Measurements from ENCODE around the gene ZNF286A. TPM values are rescaled to one million over a fixed set of nuclear protein-coding genes. Genes with fewer than 3 reads are reported as not detected.
"Not testable (repeated sequence)": the region's sequence is repeated elsewhere in the genome, so short reads cannot be mapped to it uniquely, and the experiment has no call there.

Gene ZNF286A
- total RNA-seq, 1 experiment from 2014 or later = 50.5 TPM

DNA sequence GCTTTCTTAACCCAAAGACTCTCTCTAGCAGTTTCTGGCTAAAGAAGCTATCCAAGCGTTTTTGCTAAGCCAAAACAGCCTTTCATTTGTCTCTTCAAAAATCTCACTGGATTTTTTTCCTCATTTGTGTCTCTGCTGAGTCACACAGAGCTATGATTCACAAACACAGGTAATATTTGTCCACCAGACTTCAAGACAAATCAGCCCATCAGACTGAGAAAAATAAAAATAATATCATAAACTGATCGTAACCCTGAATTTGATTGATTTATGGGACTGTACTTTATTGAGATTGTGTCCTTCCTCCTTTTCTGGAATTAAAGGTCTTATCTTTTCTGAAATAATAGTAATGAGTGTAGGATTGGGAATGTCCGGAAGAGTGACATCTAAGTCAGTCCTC lies 41.3 kb upstream of the ZNF286A start:
- no peaks in the 10 kb centered on the region for H3K79me2 ChIP-seq (ENCODE audit: low read length)
- no peak overlapping the region for H3K4me3 ChIP-seq (ENCODE audit: low read length)
- H3K27ac ChIP-seq (ENCODE audit: low read length) = no peak overlapping the region
- no peaks in the 10 kb centered on the region for H4K20me1 ChIP-seq (ENCODE audit: insufficient read depth, low read depth, low read length)
- H2AFZ ChIP-seq (ENCODE audit: low read length) = no peak overlapping the region
- H3K27me3 ChIP-seq (ENCODE audit: low read length) = no peaks in the 10 kb centered on the region
- H3K36me3 ChIP-seq (ENCODE audit: insufficient read depth, low read length) = no peaks in the 10 kb centered on the region
- no peaks in the 10 kb centered on the region for H3K9me2 ChIP-seq (replicated peaks; ENCODE audit: insufficient read depth, low read length)
- no peak overlapping the region for H3K4me2 ChIP-seq (ENCODE audit: low read depth, low read length, poor library complexity, severe bottlenecking)
- no peaks in the 10 kb centered on the region for H3K9me3 ChIP-seq (ENCODE audit: low read length)
- no peak overlapping the region for H3K9ac ChIP-seq (ENCODE audit: low read length)
- no peak for DNase-seq
- H3K4me1 ChIP-seq (ENCODE audit: low read length) = no peaks in the 10 kb centered on the region

- Histone ChIP-seq H3K9ac (ENCODE audit: low read length) (no peak overlapping the region), H4K20me1 (ENCODE audit: insufficient read depth, low read depth, low read length) (no peaks in the 10 kb centered on the region), H3K4me2 (ENCODE audit: low read depth, low read length, poor library complexity, severe bottlenecking) (no peak overlapping the region), H3K9me3 (ENCODE audit: low read length) (no peaks in the 10 kb centered on the region), H3K4me1 (ENCODE audit: low read length) (no peaks in the 10 kb centered on the region), H3K27me3 (ENCODE audit: low read length) (no peaks in the 10 kb centered on the region), H3K79me2 (ENCODE audit: low read length) (no peaks in the 10 kb centered on the region), H3K27ac (ENCODE audit: low read length) (no peak overlapping the region), H3K4me3 (ENCODE audit: low read length) (no peak overlapping the region), H3K9me2 (replicated peaks; ENCODE audit: insufficient read depth, low read length) (no peaks in the 10 kb centered on the region), H2AFZ (ENCODE audit: low read length) (no peak overlapping the region), H3K36me3 (ENCODE audit: insufficient read depth, low read length) (no peaks in the 10 kb centered on the region)
- DNase-seq = no peak
Observed at GRCh38 chr17:15659236-15659635, 40.3 kb upstream of the ZNF286A start.

GRCh38 chr17:15659663-15660062 lies 39.9 kb upstream of the ZNF286A start:
- Histone ChIP-seq H3K9me3 (ENCODE audit: low read length) (no peaks in the 10 kb centered on the region), H2AFZ (ENCODE audit: low read length) (no peak overlapping the region), H3K4me3 (ENCODE audit: low read length) (no peak overlapping the region), H3K27ac (ENCODE audit: low read length) (no peak overlapping the region), H4K20me1 (ENCODE audit: insufficient read depth, low read depth, low read length) (no peaks in the 10 kb centered on the region), H3K27me3 (ENCODE audit: low read length) (no peaks in the 10 kb centered on the region), H3K4me1 (ENCODE audit: low read length) (no peaks in the 10 kb centered on the region), H3K4me2 (ENCODE audit: low read depth, low read length, poor library complexity, severe bottlenecking) (no peak overlapping the region), H3K79me2 (ENCODE audit: low read length) (no peaks in the 10 kb centered on the region), H3K36me3 (ENCODE audit: insufficient read depth, low read length) (no peaks in the 10 kb centered on the region), H3K9me2 (replicated peaks; ENCODE audit: insufficient read depth, low read length) (no peaks in the 10 kb centered on the region), H3K9ac (ENCODE audit: low read length) (no peak overlapping the region)
- DNase-seq = peak; percentile 24

- Histone ChIP-seq H3K79me2 (ENCODE audit: low read length) (no peaks in the 10 kb centered on the region), H2AFZ (ENCODE audit: low read length) (no peak overlapping the region), H3K9me2 (replicated peaks; ENCODE audit: insufficient read depth, low read length) (no peaks in the 10 kb centered on the region), H3K4me2 (ENCODE audit: low read depth, low read length, poor library complexity, severe bottlenecking) (no peak overlapping the region), H3K9ac (ENCODE audit: low read length) (no peak overlapping the region), H3K4me1 (ENCODE audit: low read length) (no peaks in the 10 kb centered on the region), H4K20me1 (ENCODE audit: insufficient read depth, low read depth, low read length) (no peaks in the 10 kb centered on the region), H3K36me3 (ENCODE audit: insufficient read depth, low read length) (no peaks in the 10 kb centered on the region), H3K27me3 (ENCODE audit: low read length) (no peaks in the 10 kb centered on the region), H3K9me3 (ENCODE audit: low read length) (no peaks in the 10 kb centered on the region), H3K27ac (ENCODE audit: low read length) (no peak overlapping the region), H3K4me3 (ENCODE audit: low read length) (no peak overlapping the region)
- DNase-seq = no peak
Observed at GRCh38 chr17:15660077-15660476, 39.5 kb upstream of the ZNF286A start.

- H4K20me1 ChIP-seq (ENCODE audit: insufficient read depth, low read depth, low read length) = no peaks in the 10 kb centered on the region
- H3K36me3 ChIP-seq (ENCODE audit: insufficient read depth, low read length) = no peaks in the 10 kb centered on the region
Observed at GRCh38 chr17:15662681-15663080, 36.9 kb upstream of the ZNF286A start.

GRCh38 chr17:15663176-15663575 lies 36.4 kb upstream of the ZNF286A start:
- no peak overlapping the region for H2AFZ ChIP-seq (ENCODE audit: low read length)
- H3K9me3 ChIP-seq (ENCODE audit: low read length) = no peaks in the 10 kb centered on the region
- H3K36me3 ChIP-seq (ENCODE audit: insufficient read depth, low read length) = no peaks in the 10 kb centered on the region
- DNase-seq = no peak
- no peak overlapping the region for H3K9ac ChIP-seq (ENCODE audit: low read length)
- no peaks in the 10 kb centered on the region for H4K20me1 ChIP-seq (ENCODE audit: insufficient read depth, low read depth, low read length)
- H3K27ac ChIP-seq (ENCODE audit: low read length) = no peak overlapping the region
- H3K9me2 ChIP-seq (replicated peaks; ENCODE audit: insufficient read depth, low read length) = no peaks in the 10 kb centered on the region
- no peaks in the 10 kb centered on the region for H3K27me3 ChIP-seq (ENCODE audit: low read length)
- no peak overlapping the region for H3K4me2 ChIP-seq (ENCODE audit: low read depth, low read length, poor library complexity, severe bottlenecking)
- H3K4me3 ChIP-seq (ENCODE audit: low read length) = no peak overlapping the region
- H3K79me2 ChIP-seq (ENCODE audit: low read length) = no peaks in the 10 kb centered on the region
- no peaks in the 10 kb centered on the region for H3K4me1 ChIP-seq (ENCODE audit: low read length)

More at GRCh38 chr17:15662681-15663080, 36.9 kb upstream of the ZNF286A start:
- Histone ChIP-seq H3K9me2 (replicated peaks; ENCODE audit: insufficient read depth, low read length) (no peaks in the 10 kb centered on the region), H3K4me3 (ENCODE audit: low read length) (no peak overlapping the region), H3K9me3 (ENCODE audit: low read length) (no peaks in the 10 kb centered on the region), H2AFZ (ENCODE audit: low read length) (no peak overlapping the region), H3K4me1 (ENCODE audit: low read length) (no peaks in the 10 kb centered on the region), H3K4me2 (ENCODE audit: low read depth, low read length, poor library complexity, severe bottlenecking) (no peak overlapping the region), H3K9ac (ENCODE audit: low read length) (no peak overlapping the region), H3K27ac (ENCODE audit: low read length) (no peak overlapping the region), H3K79me2 (ENCODE audit: low read length) (no peaks in the 10 kb centered on the region), H3K27me3 (ENCODE audit: low read length) (no peaks in the 10 kb centered on the region)
- no peak for DNase-seq

- Histone ChIP-seq H3K4me1 (ENCODE audit: low read length) (no peaks in the 10 kb centered on the region), H3K9me3 (ENCODE audit: low read length) (no peaks in the 10 kb centered on the region), H3K36me3 (ENCODE audit: insufficient read depth, low read length) (no peaks in the 10 kb centered on the region), H3K27me3 (ENCODE audit: low read length) (no peaks in the 10 kb centered on the region), H4K20me1 (ENCODE audit: insufficient read depth, low read depth, low read length) (no peaks in the 10 kb centered on the region), H2AFZ (ENCODE audit: low read length) (no peak overlapping the region), H3K4me2 (ENCODE audit: low read depth, low read length, poor library complexity, severe bottlenecking) (no peak overlapping the region), H3K4me3 (ENCODE audit: low read length) (no peak overlapping the region), H3K27ac (ENCODE audit: low read length) (no peak overlapping the region), H3K79me2 (ENCODE audit: low read length) (no peaks in the 10 kb centered on the region), H3K9me2 (replicated peaks; ENCODE audit: insufficient read depth, low read length) (no peaks in the 10 kb centered on the region), H3K9ac (ENCODE audit: low read length) (no peak overlapping the region)
- DNase-seq = no peak
Observed at GRCh38 chr17:15663691-15664090, 35.9 kb upstream of the ZNF286A start.

DNA sequence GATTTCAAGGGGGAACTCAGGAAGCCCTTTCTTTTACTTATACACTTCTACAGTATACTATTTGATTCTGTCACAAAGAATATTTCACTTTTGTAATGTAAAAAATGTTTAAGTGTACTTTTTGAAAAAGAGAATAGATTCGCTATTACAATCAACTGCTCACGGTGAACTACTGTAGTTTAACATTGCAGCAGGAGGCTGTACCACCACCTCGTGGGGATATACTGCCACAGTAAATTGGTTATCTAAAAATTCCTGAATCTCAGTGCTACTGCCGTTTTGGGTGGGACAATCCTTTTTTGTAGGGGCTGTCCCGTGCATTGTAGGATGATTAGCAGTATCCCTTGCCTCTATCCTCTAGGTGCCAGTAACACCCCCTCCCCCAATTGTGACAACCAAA lies 30.0 kb upstream of the ZNF286A start:
- H3K36me3 ChIP-seq (ENCODE audit: insufficient read depth, low read length); H3K27ac ChIP-seq (ENCODE audit: low read length); H3K9me3 ChIP-seq (ENCODE audit: low read length); H3K4me3 ChIP-seq (ENCODE audit: low read length); DNase-seq; H3K4me2 ChIP-seq (ENCODE audit: low read depth, low read length, poor library complexity, severe bottlenecking); H3K79me2 ChIP-seq (ENCODE audit: low read length); H3K9ac ChIP-seq (ENCODE audit: low read length); H4K20me1 ChIP-seq (ENCODE audit: insufficient read depth, low read depth, low read length); H2AFZ ChIP-seq (ENCODE audit: low read length); H3K4me1 ChIP-seq (ENCODE audit: low read length); H3K9me2 ChIP-seq (replicated peaks; ENCODE audit: insufficient read depth, low read length); H3K27me3 ChIP-seq (ENCODE audit: low read length): not testable (repeated sequence)

- not testable (repeated sequence) for H3K27me3 ChIP-seq (ENCODE audit: low read length); H3K27ac ChIP-seq (ENCODE audit: low read length); H3K9ac ChIP-seq (ENCODE audit: low read length); H3K4me3 ChIP-seq (ENCODE audit: low read length); H3K36me3 ChIP-seq (ENCODE audit: insufficient read depth, low read length); H3K79me2 ChIP-seq (ENCODE audit: low read length); H3K9me2 ChIP-seq (replicated peaks; ENCODE audit: insufficient read depth, low read length); H3K4me1 ChIP-seq (ENCODE audit: low read length); H2AFZ ChIP-seq (ENCODE audit: low read length); H3K4me2 ChIP-seq (ENCODE audit: low read depth, low read length, poor library complexity, severe bottlenecking); DNase-seq; H4K20me1 ChIP-seq (ENCODE audit: insufficient read depth, low read depth, low read length); H3K9me3 ChIP-seq (ENCODE audit: low read length)
Observed at GRCh38 chr17:15674640-15675039, 24.9 kb upstream of the ZNF286A start.

Data from Karpas-422 (cell line).